Measurements from ENCODE around the gene SLC26A1.

Gene SLC26A1

DNA sequence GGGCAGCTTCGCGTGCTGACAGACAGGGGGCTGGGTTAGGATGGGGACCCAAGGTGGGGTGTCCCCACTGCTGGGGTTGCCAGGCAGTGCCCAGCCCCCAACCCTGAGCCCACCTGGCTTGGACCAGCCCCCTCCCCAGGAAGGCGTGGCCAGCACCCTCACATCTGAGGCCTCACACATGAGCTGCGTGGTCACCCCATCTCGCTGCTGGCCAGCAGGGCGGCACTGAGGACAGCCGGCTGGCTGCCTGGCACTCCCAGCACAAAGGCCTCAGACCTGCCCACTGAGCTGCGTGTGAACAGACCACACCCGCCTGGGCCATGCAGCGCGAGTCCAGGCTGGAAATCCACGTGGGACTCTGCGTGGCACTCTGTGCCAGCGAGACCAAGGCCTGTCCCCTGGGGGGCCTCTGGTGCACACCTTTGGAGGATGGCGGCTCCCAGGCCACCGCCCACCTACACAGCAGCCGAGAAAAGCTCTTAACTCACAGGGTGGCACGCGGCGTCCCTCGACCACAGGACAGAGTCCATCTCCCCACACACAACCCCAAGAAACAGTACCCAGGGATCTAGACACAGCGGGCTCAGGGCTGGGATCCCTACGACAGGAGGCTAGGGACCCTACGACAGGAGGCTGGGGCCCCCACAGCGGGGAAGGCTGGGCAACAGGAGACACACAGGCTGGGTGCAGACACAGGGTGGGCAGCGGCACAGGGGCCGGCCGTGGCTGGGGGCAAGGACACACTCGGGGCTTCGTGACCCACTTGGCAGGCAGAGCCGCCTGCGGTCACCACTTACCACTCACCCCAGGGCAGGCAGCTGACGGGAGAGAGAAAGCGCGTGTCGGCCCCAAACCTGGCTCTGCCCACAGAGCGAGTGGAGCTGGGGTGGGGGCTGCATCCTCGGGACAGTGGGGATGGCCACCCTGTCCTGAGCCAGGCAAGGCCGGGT, 29.7 kb downstream of the SLC26A1 start:
- Histone ChIP-seq H3K9ac (ENCODE audit: low read length) (no peak overlapping the region), H3K79me2 (ENCODE audit: insufficient read depth, low read length) (no peaks in the 10 kb centered on the region), H3K4me3 (ENCODE audit: insufficient read depth, low read length, poor library complexity, severe bottlenecking) (no peak overlapping the region), H3K27ac (ENCODE audit: low read depth, low read length) (no peak overlapping the region), H3K36me3 (ENCODE audit: low read length) (no peaks in the 10 kb centered on the region), H3K4me2 (ENCODE audit: low read depth, low read length, poor library complexity, severe bottlenecking) (no peak overlapping the region), H3K9me3 (ENCODE audit: insufficient read depth, low read length) (no peaks in the 10 kb centered on the region), H3F3A (ENCODE audit: insufficient read depth) (no peaks in the 10 kb centered on the region), H3K27me3 (ENCODE audit: low read length) (no peaks in the 10 kb centered on the region), H2AFZ (ENCODE audit: low read depth, low read length, severe bottlenecking) (no peak overlapping the region), H4K20me1 (ENCODE audit: low read depth, low read length) (no peaks in the 10 kb centered on the region), H3K9me2 (replicated peaks; ENCODE audit: insufficient read depth, low read length) (no peaks in the 10 kb centered on the region)
- no peak for TF ChIP-seq EZH2phosphoT487 (conservative IDR thresholded peaks at IDR 0.05; ENCODE audit: low read length)
- TF ChIP-seq, protein P1, sequence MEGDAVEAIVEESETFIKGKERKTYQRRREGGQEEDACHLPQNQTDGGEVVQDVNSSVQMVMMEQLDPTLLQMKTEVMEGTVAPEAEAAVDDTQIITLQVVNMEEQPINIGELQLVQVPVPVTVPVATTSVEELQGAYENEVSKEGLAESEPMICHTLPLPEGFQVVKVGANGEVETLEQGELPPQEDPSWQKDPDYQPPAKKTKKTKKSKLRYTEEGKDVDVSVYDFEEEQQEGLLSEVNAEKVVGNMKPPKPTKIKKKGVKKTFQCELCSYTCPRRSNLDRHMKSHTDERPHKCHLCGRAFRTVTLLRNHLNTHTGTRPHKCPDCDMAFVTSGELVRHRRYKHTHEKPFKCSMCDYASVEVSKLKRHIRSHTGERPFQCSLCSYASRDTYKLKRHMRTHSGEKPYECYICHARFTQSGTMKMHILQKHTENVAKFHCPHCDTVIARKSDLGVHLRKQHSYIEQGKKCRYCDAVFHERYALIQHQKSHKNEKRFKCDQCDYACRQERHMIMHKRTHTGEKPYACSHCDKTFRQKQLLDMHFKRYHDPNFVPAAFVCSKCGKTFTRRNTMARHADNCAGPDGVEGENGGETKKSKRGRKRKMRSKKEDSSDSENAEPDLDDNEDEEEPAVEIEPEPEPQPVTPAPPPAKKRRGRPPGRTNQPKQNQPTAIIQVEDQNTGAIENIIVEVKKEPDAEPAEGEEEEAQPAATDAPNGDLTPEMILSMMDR (IDR thresholded peaks at IDR 0.05; ENCODE audit: insufficient read depth, low read length, poor library complexity, severe bottlenecking), result no peak

DNA sequence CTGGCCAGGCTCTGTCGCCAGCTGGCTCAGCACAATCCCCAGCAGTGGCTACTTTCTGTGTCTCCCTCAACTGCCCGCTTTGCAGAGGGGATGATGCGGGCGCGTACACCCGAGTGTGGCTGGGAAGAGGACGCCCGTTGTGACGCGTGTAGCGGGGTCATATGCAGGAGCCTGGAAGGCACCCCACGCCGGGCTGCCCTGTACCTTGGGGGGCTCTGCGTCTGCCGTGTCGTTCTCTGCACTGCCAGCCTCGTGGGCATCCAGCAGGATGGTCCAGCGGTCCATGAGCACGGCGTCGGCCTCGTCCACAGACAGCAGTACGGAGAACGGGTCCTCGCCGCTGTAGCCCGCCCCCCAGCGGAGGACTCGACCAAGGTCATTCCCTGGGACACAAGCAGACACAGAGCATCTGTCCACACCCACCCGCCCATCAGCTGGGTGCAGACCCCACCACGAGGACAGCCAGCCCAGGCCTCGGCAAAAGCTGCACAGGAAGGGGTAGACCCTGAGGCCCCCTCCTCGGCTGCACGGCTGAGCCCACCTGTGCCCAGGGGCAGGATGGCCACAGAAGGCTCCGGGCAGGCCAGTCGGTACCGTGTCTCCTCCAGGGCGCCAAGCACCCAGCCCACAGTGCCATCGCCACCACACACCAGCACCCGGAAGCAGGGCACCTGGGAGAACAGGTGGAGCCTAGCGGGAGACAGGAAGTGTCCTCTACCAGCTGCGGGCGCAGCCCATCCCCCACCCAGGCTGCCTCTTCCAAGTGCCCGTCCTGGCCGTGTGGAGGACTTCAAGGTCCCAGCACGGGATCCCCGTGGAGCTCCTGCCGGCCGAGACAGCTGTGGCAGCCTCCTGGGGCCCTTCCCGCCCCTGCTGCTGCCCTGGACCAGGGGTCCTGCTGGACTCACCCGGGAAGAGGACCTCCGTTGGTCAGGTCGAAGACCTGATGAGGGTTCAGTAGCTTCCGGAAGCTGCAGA, 30.7 kb downstream of the SLC26A1 start:
- Histone ChIP-seq H3K36me3 (ENCODE audit: low read length) (no peaks in the 10 kb centered on the region), H3K27me3 (ENCODE audit: low read length) (no peaks in the 10 kb centered on the region), H4K20me1 (ENCODE audit: low read depth, low read length) (no peaks in the 10 kb centered on the region), H3K4me2 (ENCODE audit: low read depth, low read length, poor library complexity, severe bottlenecking) (no peak overlapping the region), H3K4me3 (ENCODE audit: insufficient read depth, low read length, poor library complexity, severe bottlenecking) (no peak overlapping the region), H3K79me2 (ENCODE audit: insufficient read depth, low read length) (no peaks in the 10 kb centered on the region), H3K27ac (ENCODE audit: low read depth, low read length) (no peak overlapping the region), H3F3A (ENCODE audit: insufficient read depth) (no peaks in the 10 kb centered on the region), H2AFZ (ENCODE audit: low read depth, low read length, severe bottlenecking) (no peak overlapping the region), H3K9me3 (ENCODE audit: insufficient read depth, low read length) (no peaks in the 10 kb centered on the region), H3K9me2 (replicated peaks; ENCODE audit: insufficient read depth, low read length) (no peaks in the 10 kb centered on the region), H3K9ac (ENCODE audit: low read length) (no peak overlapping the region)
- TF ChIP-seq EZH2phosphoT487 (conservative IDR thresholded peaks at IDR 0.05; ENCODE audit: low read length), result no peak
- TF ChIP-seq, protein P1 (IDR thresholded peaks at IDR 0.05; ENCODE audit: insufficient read depth, low read length, poor library complexity, severe bottlenecking), result no peak

GRCh38 chr4:961351-962230, 31.6 kb downstream of the SLC26A1 start:
- no peak overlapping the region for H3K4me2 ChIP-seq (ENCODE audit: low read depth, low read length, poor library complexity, severe bottlenecking)
- H4K20me1 ChIP-seq (ENCODE audit: low read depth, low read length), result no peaks in the 10 kb centered on the region
- no peaks in the 10 kb centered on the region for H3K9me3 ChIP-seq (ENCODE audit: insufficient read depth, low read length)
- H3K27ac ChIP-seq (ENCODE audit: low read depth, low read length), result no peak overlapping the region
- H3K36me3 ChIP-seq (ENCODE audit: low read length), result no peaks in the 10 kb centered on the region
- no peaks in the 10 kb centered on the region for H3K27me3 ChIP-seq (ENCODE audit: low read length)
- H3K9ac ChIP-seq (ENCODE audit: low read length), result no peak overlapping the region
- H3K9me2 ChIP-seq (replicated peaks; ENCODE audit: insufficient read depth, low read length), result no peaks in the 10 kb centered on the region
- no peak overlapping the region for H3K4me3 ChIP-seq (ENCODE audit: insufficient read depth, low read length, poor library complexity, severe bottlenecking)
- no peaks in the 10 kb centered on the region for H3K79me2 ChIP-seq (ENCODE audit: insufficient read depth, low read length)
- TF ChIP-seq, protein P1 (IDR thresholded peaks at IDR 0.05; ENCODE audit: insufficient read depth, low read length, poor library complexity, severe bottlenecking), result no peak
- no peak for TF ChIP-seq EZH2phosphoT487 (conservative IDR thresholded peaks at IDR 0.05; ENCODE audit: low read length)
- no peaks in the 10 kb centered on the region for H3F3A ChIP-seq (ENCODE audit: insufficient read depth)
- no peak overlapping the region for H2AFZ ChIP-seq (ENCODE audit: low read depth, low read length, severe bottlenecking)

Data from SU-DHL-6 (cell line).